HepG2 (cell line): ENCODE data around the gene AANAT. TPM values are rescaled to one million over a fixed set of nuclear protein-coding genes. Genes with fewer than 3 reads are reported as not detected.

Experiments
- ETV6 ChIP-seq: sonication (generic); formaldehyde crosslinking; conservative IDR thresholded peaks from 2 replicates; pipeline ENCODE4 v1.4.0; 2020; ENCODE audit warnings: missing genetic modification reagents
- GATAD1 ChIP-seq: IDR thresholded peaks from 2 replicates; pipeline ENCODE4 v1.6.1; 2016; ENCODE audit warnings: missing genetic modification reagents, missing compliant biosample characterization
- HOXA9 ChIP-seq: sonication (generic); formaldehyde crosslinking; IDR thresholded peaks from 2 replicates; pipeline ENCODE4 v1.8.1; 2022; ENCODE audit warnings: missing genetic modification reagents, mild to moderate bottlenecking, moderate library complexity, borderline replicate concordance
- SETDB1 ChIP-seq: sonication (generic); formaldehyde crosslinking; IDR thresholded peaks from 2 replicates; pipeline ENCODE4 v1.5.1; 2020; ENCODE audit warnings: missing genetic modification reagents, mild to moderate bottlenecking, borderline replicate concordance
- SSRP1 ChIP-seq: IDR thresholded peaks from 2 replicates; pipeline ENCODE4 v1.6.1; 2016; ENCODE audit warnings: control low read depth
- STAT5B ChIP-seq: sonication (generic); formaldehyde crosslinking; IDR thresholded peaks from 2 replicates; pipeline ENCODE4 v1.4.0; 2020; ENCODE audit warnings: missing genetic modification reagents
- ZNF350 ChIP-seq: sonication (generic); formaldehyde crosslinking; IDR thresholded peaks from 2 replicates; pipeline ENCODE4 v1.4.0; 2020; ENCODE audit warnings: mild to moderate bottlenecking, low read depth, missing genetic modification reagents, borderline replicate concordance
- ZNF501 ChIP-seq: sonication (generic); formaldehyde crosslinking; IDR thresholded peaks from 2 replicates; pipeline ENCODE4 v1.5.1; 2020; ENCODE audit warnings: mild to moderate bottlenecking, moderate library complexity, missing genetic modification reagents
- polyA plus RNA-seq, 8 experiments: library from polyadenylated mRNA; depleted of rRNA in 3 of 8; stranded (reverse) in 7 of 8; unstranded in 1 of 8; fragments of >200 nt; fragmentation: Illumina TruSeq in 4 of 8; extraction: Trizol in 4 of 8; gene quantifications; 2 replicates each; pipeline versions ENCODE4 v1.2.1 to v1.2.3, GENCODE V29; 2011 to 2016; ENCODE audit warnings: low read depth in 4 of 8, missing spikeins in 1 of 8, mixed read lengths in 1 of 8; ENCODE audit not compliant: insufficient read depth in 1 of 8
- total RNA-seq, 5 experiments: library from RNA; depleted of rRNA; stranded (reverse); fragments of >200 nt; fragmentation: Illumina TruSeq; extraction: Trizol; gene quantifications; 2 replicates each; pipeline ENCODE4 v1.2.3, GENCODE V29; 2016; ENCODE audit warnings: low read depth in 1 of 5
- TF ChIP-seq, protein P1 (sequence below), 2 experiments: fragments of 450-650 bp in 1 of 2; sonication (generic) in 1 of 2; formaldehyde crosslinking; IDR thresholded peaks; 2 replicates each; pipeline versions ENCODE4 v1.5.0 to v1.8.0; 2020 to 2022; ENCODE audit warnings: mild to moderate bottlenecking in 1 of 2, missing genetic modification reagents in 1 of 2
- TF ChIP-seq, protein P2 (sequence below): IDR thresholded peaks from 2 replicates; pipeline ENCODE4 v1.6.1; 2016; ENCODE audit warnings: low read depth, missing genetic modification reagents, missing compliant biosample characterization
- TF ChIP-seq, protein P3 (sequence below): sonication (generic); formaldehyde crosslinking; IDR thresholded peaks from 2 replicates; pipeline ENCODE4 v1.5.1; 2020; ENCODE audit warnings: mild to moderate bottlenecking, missing genetic modification reagents
- TF ChIP-seq, protein P4 (sequence below): sonication (generic); formaldehyde crosslinking; IDR thresholded peaks from 2 replicates; pipeline ENCODE4 v1.8.0; 2022; ENCODE audit warnings: mild to moderate bottlenecking, missing genetic modification reagents, borderline replicate concordance
- TF ChIP-seq, protein P5 (sequence below): sonication (generic); formaldehyde crosslinking; IDR thresholded peaks from 2 replicates; pipeline ENCODE4 v1.5.1; 2020; ENCODE audit warnings: missing genetic modification reagents, mild to moderate bottlenecking, borderline replicate concordance
- TF ChIP-seq, protein P6 (sequence below): sonication (generic); formaldehyde crosslinking; IDR thresholded peaks from 2 replicates; pipeline ENCODE4 v1.5.1; 2020; ENCODE audit warnings: missing genetic modification reagents, mild to moderate bottlenecking, borderline replicate concordance

Gene AANAT
- total and polyA plus RNA-seq, 2 of the 13 experiments (the other 11 are each of a cell fraction or from before 2014, with no cell fraction given) = 0.07 TPM; not detected in 1

DNA sequence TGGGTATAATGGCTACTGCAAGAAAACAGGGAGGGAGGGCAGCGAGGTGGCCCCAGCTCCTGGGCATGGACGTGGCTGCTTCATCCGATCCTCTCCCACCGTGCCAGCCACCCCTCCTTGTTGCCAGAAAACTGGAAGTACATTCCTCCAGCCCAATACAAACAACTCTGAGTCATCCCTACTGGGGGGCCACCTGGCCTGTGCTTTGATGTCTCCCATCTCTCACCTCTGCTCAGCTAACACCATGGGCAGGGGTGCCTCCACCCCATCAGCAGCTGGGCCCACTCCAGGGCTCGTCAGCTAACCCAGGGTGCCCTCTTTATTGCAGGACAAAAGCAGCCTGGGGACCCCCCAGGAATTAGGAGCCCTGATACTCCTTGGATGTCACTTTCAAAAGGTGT lies 31.9 kb downstream of the AANAT start (continued):
- TF ChIP-seq, protein P1, sequence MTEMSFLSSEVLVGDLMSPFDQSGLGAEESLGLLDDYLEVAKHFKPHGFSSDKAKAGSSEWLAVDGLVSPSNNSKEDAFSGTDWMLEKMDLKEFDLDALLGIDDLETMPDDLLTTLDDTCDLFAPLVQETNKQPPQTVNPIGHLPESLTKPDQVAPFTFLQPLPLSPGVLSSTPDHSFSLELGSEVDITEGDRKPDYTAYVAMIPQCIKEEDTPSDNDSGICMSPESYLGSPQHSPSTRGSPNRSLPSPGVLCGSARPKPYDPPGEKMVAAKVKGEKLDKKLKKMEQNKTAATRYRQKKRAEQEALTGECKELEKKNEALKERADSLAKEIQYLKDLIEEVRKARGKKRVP (CRISPR knock-in tag; IDR thresholded peaks at IDR 0.05) = peak in 1 of 2 experiments; percentile 78; a peak in 2 of 4 replicates
- TF ChIP-seq, protein P2, sequence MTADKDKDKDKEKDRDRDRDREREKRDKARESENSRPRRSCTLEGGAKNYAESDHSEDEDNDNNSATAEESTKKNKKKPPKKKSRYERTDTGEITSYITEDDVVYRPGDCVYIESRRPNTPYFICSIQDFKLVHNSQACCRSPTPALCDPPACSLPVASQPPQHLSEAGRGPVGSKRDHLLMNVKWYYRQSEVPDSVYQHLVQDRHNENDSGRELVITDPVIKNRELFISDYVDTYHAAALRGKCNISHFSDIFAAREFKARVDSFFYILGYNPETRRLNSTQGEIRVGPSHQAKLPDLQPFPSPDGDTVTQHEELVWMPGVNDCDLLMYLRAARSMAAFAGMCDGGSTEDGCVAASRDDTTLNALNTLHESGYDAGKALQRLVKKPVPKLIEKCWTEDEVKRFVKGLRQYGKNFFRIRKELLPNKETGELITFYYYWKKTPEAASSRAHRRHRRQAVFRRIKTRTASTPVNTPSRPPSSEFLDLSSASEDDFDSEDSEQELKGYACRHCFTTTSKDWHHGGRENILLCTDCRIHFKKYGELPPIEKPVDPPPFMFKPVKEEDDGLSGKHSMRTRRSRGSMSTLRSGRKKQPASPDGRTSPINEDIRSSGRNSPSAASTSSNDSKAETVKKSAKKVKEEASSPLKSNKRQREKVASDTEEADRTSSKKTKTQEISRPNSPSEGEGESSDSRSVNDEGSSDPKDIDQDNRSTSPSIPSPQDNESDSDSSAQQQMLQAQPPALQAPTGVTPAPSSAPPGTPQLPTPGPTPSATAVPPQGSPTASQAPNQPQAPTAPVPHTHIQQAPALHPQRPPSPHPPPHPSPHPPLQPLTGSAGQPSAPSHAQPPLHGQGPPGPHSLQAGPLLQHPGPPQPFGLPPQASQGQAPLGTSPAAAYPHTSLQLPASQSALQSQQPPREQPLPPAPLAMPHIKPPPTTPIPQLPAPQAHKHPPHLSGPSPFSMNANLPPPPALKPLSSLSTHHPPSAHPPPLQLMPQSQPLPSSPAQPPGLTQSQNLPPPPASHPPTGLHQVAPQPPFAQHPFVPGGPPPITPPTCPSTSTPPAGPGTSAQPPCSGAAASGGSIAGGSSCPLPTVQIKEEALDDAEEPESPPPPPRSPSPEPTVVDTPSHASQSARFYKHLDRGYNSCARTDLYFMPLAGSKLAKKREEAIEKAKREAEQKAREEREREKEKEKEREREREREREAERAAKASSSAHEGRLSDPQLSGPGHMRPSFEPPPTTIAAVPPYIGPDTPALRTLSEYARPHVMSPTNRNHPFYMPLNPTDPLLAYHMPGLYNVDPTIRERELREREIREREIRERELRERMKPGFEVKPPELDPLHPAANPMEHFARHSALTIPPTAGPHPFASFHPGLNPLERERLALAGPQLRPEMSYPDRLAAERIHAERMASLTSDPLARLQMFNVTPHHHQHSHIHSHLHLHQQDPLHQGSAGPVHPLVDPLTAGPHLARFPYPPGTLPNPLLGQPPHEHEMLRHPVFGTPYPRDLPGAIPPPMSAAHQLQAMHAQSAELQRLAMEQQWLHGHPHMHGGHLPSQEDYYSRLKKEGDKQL (CRISPR knock-in tag) = peak; percentile 90
- no peak for TF ChIP-seq HOXA9 (CRISPR knock-in tag)
- no peak for TF ChIP-seq STAT5B (CRISPR knock-in tag)
- TF ChIP-seq GATAD1 = peak; percentile 69
- TF ChIP-seq, protein P3, sequence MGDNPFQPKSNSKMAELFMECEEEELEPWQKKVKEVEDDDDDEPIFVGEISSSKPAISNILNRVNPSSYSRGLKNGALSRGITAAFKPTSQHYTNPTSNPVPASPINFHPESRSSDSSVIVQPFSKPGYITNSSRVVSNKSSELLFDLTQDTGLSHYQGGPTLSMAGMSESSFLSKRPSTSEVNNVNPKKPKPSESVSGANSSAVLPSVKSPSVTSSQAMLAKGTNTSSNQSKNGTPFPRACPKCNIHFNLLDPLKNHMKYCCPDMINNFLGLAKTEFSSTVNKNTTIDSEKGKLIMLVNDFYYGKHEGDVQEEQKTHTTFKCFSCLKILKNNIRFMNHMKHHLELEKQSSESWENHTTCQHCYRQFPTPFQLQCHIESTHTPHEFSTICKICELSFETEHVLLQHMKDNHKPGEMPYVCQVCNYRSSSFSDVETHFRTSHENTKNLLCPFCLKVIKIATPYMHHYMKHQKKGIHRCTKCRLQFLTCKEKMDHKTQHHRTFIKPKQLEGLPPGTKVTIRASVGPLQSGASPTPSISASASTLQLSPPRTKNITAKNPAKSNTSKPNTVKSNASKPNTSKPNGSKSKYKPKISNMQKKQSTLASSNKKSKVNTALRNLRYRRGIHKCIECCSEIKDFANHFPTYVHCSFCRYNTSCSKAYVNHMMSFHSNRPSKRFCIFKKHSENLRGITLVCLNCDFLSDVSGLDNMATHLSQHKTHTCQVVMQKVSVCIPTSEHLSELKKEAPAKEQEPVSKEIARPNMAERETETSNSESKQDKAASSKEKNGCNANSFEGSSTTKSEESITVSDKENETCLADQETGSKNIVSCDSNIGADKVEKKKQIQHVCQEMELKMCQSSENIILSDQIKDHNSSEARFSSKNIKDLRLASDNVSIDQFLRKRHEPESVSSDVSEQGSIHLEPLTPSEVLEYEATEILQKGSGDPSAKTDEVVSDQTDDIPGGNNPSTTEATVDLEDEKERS (CRISPR knock-in tag) = peak; percentile 46; the same call in 1 of the 2 replicates
- TF ChIP-seq, protein P4, sequence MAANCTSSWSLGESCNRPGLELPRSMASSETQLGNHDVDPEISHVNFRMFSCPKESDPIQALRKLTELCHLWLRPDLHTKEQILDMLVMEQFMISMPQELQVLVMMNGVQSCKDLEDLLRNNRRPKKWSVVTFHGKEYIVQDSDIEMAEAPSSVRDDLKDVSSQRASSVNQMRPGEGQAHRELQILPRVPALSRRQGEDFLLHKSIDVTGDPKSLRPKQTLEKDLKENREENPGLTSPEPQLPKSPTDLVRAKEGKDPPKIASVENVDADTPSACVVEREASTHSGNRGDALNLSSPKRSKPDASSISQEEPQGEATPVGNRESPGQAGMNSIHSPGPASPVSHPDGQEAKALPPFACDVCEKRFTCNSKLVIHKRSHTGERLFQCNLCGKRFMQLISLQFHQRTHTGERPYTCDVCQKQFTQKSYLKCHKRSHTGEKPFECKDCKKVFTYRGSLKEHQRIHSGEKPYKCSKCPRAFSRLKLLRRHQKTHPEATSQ = no peak
- peak; percentile 60; the same call in 1 of the 2 replicates for TF ChIP-seq ZNF501 (CRISPR knock-in tag)
- TF ChIP-seq ETV6 (CRISPR knock-in tag) = peak; percentile 72; the same call in 1 of the 2 replicates
- no peak; the same call in 1 of the 2 replicates for TF ChIP-seq SSRP1 (CRISPR knock-in tag)
- TF ChIP-seq ZNF350 = no peak
- no peak for TF ChIP-seq SETDB1 (CRISPR knock-in tag)
- TF ChIP-seq, protein P5, sequence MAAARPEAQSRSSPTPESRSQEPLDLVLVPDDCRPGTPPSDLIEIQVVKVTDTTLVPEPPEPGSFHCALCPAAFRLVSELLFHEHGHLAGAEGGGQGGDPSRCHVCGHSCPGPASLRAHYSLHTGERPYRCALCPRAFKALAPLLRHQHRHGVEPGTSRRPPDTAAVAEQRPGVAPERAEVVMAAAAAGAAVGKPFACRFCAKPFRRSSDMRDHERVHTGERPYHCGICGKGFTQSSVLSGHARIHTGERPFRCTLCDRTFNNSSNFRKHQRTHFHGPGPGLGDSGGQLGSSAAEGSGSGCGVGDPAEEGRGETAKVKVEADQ = no peak
- TF ChIP-seq, protein P6, sequence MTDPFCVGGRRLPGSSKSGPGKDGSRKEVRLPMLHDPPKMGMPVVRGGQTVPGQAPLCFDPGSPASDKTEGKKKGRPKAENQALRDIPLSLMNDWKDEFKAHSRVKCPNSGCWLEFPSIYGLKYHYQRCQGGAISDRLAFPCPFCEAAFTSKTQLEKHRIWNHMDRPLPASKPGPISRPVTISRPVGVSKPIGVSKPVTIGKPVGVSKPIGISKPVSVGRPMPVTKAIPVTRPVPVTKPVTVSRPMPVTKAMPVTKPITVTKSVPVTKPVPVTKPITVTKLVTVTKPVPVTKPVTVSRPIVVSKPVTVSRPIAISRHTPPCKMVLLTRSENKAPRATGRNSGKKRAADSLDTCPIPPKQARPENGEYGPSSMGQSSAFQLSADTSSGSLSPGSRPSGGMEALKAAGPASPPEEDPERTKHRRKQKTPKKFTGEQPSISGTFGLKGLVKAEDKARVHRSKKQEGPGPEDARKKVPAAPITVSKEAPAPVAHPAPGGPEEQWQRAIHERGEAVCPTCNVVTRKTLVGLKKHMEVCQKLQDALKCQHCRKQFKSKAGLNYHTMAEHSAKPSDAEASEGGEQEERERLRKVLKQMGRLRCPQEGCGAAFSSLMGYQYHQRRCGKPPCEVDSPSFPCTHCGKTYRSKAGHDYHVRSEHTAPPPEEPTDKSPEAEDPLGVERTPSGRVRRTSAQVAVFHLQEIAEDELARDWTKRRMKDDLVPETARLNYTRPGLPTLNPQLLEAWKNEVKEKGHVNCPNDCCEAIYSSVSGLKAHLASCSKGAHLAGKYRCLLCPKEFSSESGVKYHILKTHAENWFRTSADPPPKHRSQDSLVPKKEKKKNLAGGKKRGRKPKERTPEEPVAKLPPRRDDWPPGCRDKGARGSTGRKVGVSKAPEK (CRISPR knock-in tag) = no peak
